ENCODE measurements around the gene FOXP1. TPM values are rescaled to one million over a fixed set of nuclear protein-coding genes. Genes with fewer than 3 reads are reported as not detected.

The FOXP1 gene
- total RNA-seq, 4 donors from 2014 or later: 49.8 to 157 (median 71.9) TPM

DNA sequence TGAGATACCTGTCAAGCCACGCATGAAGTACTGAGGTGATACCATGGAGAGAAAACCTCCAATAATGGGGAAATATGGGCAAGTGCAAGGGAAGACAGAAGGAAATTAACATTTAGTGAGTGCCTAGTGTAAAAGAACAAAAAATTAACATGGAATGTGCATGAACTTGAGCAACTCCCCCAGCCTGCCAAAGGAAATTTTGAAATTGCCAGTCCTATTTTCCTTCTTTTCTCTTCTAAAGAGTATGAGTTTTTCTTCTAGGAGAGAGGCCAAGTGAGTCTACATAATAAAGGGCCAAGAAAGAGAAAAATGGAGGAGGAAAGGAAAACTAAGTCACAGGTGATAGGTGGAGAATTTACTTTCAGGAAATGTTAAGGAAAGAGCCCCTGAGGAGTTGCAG lies 668.7 kb downstream of the FOXP1 start:
- TF ChIP-seq POLR2AphosphoS5 (IDR thresholded peaks at IDR 0.05): no peak
- no peak for TF ChIP-seq POLR2A (IDR thresholded peaks at IDR 0.05)
- no peak for TF ChIP-seq EP300 (IDR thresholded peaks at IDR 0.05)
- TF ChIP-seq, protein P1, sequence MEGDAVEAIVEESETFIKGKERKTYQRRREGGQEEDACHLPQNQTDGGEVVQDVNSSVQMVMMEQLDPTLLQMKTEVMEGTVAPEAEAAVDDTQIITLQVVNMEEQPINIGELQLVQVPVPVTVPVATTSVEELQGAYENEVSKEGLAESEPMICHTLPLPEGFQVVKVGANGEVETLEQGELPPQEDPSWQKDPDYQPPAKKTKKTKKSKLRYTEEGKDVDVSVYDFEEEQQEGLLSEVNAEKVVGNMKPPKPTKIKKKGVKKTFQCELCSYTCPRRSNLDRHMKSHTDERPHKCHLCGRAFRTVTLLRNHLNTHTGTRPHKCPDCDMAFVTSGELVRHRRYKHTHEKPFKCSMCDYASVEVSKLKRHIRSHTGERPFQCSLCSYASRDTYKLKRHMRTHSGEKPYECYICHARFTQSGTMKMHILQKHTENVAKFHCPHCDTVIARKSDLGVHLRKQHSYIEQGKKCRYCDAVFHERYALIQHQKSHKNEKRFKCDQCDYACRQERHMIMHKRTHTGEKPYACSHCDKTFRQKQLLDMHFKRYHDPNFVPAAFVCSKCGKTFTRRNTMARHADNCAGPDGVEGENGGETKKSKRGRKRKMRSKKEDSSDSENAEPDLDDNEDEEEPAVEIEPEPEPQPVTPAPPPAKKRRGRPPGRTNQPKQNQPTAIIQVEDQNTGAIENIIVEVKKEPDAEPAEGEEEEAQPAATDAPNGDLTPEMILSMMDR (IDR thresholded peaks at IDR 0.05): no peak
- no peak overlapping the region for H3K27ac ChIP-seq
- H3K9me3 ChIP-seq: no peaks in the 10 kb centered on the region
- no peaks in the 10 kb centered on the region for H3K36me3 ChIP-seq
- H3K27me3 ChIP-seq: no peaks in the 10 kb centered on the region
- no peak overlapping the region for H3K4me3 ChIP-seq
- WGBS: 100% methylated on average over 1 of the region's 1 CpG
- no peaks in the 10 kb centered on the region for H3K4me1 ChIP-seq
- DNase-seq (ENCODE audit: low spot score in 2 of 2): no peak

DNA sequence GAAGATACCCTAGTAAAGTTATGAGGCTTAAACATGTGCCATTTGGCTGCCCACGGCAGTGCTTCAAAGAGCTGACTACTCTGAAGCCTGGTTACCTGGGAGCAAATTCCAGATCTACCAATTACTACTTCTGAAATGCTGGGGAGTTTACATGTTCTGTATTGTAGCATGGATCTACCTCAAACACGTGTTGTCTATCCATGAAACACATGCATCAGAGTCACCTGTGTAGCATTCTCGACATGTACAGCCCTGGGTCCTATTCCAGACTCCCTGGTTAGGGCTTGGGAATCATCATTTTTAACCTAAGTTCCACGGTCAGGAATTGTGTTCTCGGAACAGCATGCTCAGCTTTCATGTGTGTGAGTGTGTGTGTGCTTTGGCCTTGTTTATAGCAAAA lies 671.8 kb downstream of the FOXP1 start:
- Histone ChIP-seq H3K9me3 (no peaks in the 10 kb centered on the region), H3K4me3 (no peak overlapping the region), H3K4me1 (no peaks in the 10 kb centered on the region), H3K27ac (no peak overlapping the region), H3K27me3 (no peaks in the 10 kb centered on the region), H3K36me3 (no peaks in the 10 kb centered on the region)
- DNase-seq (ENCODE audit: low spot score in 2 of 2): no peak
- TF ChIP-seq POLR2AphosphoS5 (IDR thresholded peaks at IDR 0.05) (no peak), POLR2A (IDR thresholded peaks at IDR 0.05) (no peak), EP300 (IDR thresholded peaks at IDR 0.05) (no peak)
- TF ChIP-seq, protein P1 (IDR thresholded peaks at IDR 0.05): no peak
- 93% methylated on average over 5 of the region's 5 CpGs for WGBS

DNA sequence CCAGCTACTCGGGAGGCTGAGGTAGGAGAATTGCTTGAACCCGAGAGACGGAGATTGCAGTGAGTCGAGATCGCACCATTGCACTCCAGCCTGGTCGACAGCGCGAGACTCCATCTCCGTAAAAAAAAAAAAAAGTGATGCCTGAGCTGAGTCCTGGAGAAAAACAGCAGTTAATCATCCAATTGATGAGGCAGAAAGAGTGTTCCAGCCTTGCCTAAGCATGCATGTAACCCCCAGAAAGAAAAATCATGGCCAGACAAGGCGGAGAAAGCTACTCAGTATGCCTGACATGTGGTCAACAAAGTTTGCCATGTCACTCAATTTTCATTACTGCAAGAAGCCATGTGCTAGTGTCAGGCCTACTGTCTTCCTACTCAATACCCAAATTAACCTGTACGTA lies 678.0 kb downstream of the FOXP1 start:
- Histone ChIP-seq H3K4me1 (no peaks in the 10 kb centered on the region), H3K4me3 (no peak overlapping the region), H3K27me3 (no peaks in the 10 kb centered on the region), H3K36me3 (no peaks in the 10 kb centered on the region), H3K27ac (no peak overlapping the region), H3K9me3 (no peaks in the 10 kb centered on the region)
- no peak for DNase-seq (ENCODE audit: low spot score in 2 of 2)
- 91% methylated on average over 11 of the region's 11 CpGs for WGBS
- TF ChIP-seq EP300 (IDR thresholded peaks at IDR 0.05) (no peak), POLR2A (IDR thresholded peaks at IDR 0.05) (no peak), POLR2AphosphoS5 (IDR thresholded peaks at IDR 0.05) (no peak)
- TF ChIP-seq, protein P1 (IDR thresholded peaks at IDR 0.05): no peak

Other genes starting within 250 kb of the FOXP1 start
- gene EIF4E3, start 141.7 kb upstream of the FOXP1 start, total RNA-seq: 10 to 100 TPM; 12.7 to 23.5 (median 16.0) TPM
- gene GPR27, start 170.1 kb upstream of the FOXP1 start, total RNA-seq: 1 to 10 TPM; 1.2 to 5.5 (median 3.9) TPM
- gene PROK2, start 201.4 kb upstream of the FOXP1 start, total RNA-seq: not detected